Ascending aorta (tissue), 2 donors: ENCODE results near the gene PUM1. TPM values are rescaled to one million over a fixed set of nuclear protein-coding genes. Genes with fewer than 3 reads are reported as not detected.

Experiments
- DNase-seq, 2 donors: peaks; one replicate each; pipeline ENCODE4 v3.0.0-alpha.2; 2019; ENCODE audit warnings: low spot score in 2 of 2
- H3K27ac ChIP-seq, 2 donors: fragments of 200-600 bp; sonication (generic); one replicate each; pipeline ENCODE4 v1.5.1; 2016 to 2017; ENCODE audit warnings: mild to moderate bottlenecking in 1 of 2
- H3K27me3 ChIP-seq: fragments of 200-600 bp; sonication (generic); one replicate; pipeline ENCODE4 v1.5.1; 2017
- H3K36me3 ChIP-seq, 2 donors: fragments of 200-600 bp; sonication (generic); one replicate each; pipeline ENCODE4 v1.5.1; 2016
- H3K4me1 ChIP-seq, 2 donors: fragments of 200-600 bp; sonication (generic); one replicate each; pipeline ENCODE4 v1.5.1; 2016 to 2017; ENCODE audit warnings: mild to moderate bottlenecking in 1 of 2
- H3K4me3 ChIP-seq, 2 donors: fragments of 200-600 bp; sonication (generic); one replicate each; pipeline ENCODE4 v1.5.1; 2016 to 2017; ENCODE audit warnings: mild to moderate bottlenecking in 1 of 2
- H3K9me3 ChIP-seq, 2 donors: fragments of 200-600 bp; sonication (generic); one replicate each; pipeline ENCODE4 v1.5.1; 2016
- intact Hi-C: fragments of 100-400 bp; cut with DNase I; formaldehyde crosslinking; loops from one replicate; pipeline ENCODE4 v1.15.1; 2023
- total RNA-seq: library from RNA; depleted of rRNA; stranded (reverse); fragments of >200 nt; gene quantifications from one replicate; pipeline ENCODE4 v1.1.0, GENCODE V29; 2016
- TF ChIP-seq, protein P1 (sequence below), 3 experiments: fragments of 200-600 bp in 2 of 3; fragments of 450-650 bp in 1 of 3; sonication (generic) in 2 of 3; IDR thresholded peaks; one replicate each; pipeline ENCODE4 v1.5.1; 2016 to 2019; ENCODE audit warnings: antibody characterized with exemption in 3 of 3, mild to moderate bottlenecking in 1 of 3, moderate library complexity in 1 of 3

Gene PUM1
- total RNA-seq, 1 donor from 2014 or later, result 52.3 TPM

GRCh38 chr1:30904191-30904961, 161.1 kb downstream of the PUM1 start:
- Histone ChIP-seq H3K27ac (peak overlapping the region; percentile 87 to 93), H3K9me3 (no peaks in the 10 kb centered on the region), H3K36me3 (no peaks in the 10 kb centered on the region), H3K27me3 (no peaks in the 10 kb centered on the region), H3K4me3 (no peak overlapping the region), H3K4me1 (peaks cover 19 to 40% of the 10 kb centered on the region in 2 donors)
- TF ChIP-seq, protein P1, sequence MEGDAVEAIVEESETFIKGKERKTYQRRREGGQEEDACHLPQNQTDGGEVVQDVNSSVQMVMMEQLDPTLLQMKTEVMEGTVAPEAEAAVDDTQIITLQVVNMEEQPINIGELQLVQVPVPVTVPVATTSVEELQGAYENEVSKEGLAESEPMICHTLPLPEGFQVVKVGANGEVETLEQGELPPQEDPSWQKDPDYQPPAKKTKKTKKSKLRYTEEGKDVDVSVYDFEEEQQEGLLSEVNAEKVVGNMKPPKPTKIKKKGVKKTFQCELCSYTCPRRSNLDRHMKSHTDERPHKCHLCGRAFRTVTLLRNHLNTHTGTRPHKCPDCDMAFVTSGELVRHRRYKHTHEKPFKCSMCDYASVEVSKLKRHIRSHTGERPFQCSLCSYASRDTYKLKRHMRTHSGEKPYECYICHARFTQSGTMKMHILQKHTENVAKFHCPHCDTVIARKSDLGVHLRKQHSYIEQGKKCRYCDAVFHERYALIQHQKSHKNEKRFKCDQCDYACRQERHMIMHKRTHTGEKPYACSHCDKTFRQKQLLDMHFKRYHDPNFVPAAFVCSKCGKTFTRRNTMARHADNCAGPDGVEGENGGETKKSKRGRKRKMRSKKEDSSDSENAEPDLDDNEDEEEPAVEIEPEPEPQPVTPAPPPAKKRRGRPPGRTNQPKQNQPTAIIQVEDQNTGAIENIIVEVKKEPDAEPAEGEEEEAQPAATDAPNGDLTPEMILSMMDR (IDR thresholded peaks at IDR 0.05), result no peak
- intact Hi-C loops, result no loop called here
- DNase-seq, result no peak

DNA sequence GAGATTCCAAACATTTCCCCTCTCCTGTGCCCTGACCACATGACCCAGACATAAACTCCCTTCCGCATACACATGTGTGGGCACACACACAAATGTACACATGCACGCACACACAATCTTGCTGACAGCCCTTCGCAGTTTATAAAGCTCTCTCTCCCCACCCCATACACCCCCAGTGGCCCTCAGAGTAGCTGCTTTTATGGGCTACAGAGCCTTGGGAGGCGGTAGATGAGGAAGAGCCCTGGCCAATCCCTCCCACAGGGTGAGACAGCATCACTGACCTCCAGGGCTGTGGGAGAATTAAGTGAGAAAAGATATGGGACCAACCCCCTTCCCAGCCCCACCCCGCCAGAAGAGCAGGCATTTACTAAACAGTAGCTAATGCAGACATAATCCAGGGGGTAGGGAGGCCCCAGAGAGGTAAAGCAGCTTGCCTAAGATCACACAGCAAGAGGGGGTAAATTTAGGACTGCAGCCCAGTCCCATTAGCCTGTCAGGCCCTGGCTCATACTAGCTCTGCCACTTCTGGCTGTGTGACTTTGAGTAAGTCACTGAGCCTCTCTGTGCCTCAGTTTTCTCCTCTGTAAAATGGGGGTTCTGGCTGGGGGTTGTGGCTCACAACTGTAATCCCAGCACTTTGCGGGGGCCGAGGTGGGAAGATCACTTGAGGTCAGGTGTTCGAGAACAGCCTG, 162.0 kb downstream of the PUM1 start:
- DNase-seq, result no peak
- Histone ChIP-seq H3K9me3 (no peaks in the 10 kb centered on the region), H3K27me3 (no peaks in the 10 kb centered on the region), H3K27ac (peak overlapping the region; percentile 87 to 93), H3K4me1 (peaks cover 17 to 34% of the 10 kb centered on the region in 2 donors), H3K4me3 (no peak overlapping the region), H3K36me3 (no peaks in the 10 kb centered on the region)
- intact Hi-C loops, result no loop called here
- TF ChIP-seq, protein P1 (IDR thresholded peaks at IDR 0.05), result no peak

GRCh38 chr1:30902593-30903290, 162.8 kb downstream of the PUM1 start:
- no peak for DNase-seq
- TF ChIP-seq, protein P1 (IDR thresholded peaks at IDR 0.05), result no peak
- Histone ChIP-seq H3K36me3 (no peaks in the 10 kb centered on the region), H3K9me3 (no peaks in the 10 kb centered on the region), H3K27me3 (no peaks in the 10 kb centered on the region), H3K4me1 (peaks cover 17 to 34% of the 10 kb centered on the region in 2 donors), H3K4me3 (peak overlapping the region in 1 of 2 donors; percentile 24), H3K27ac (peak overlapping the region; percentile 87 to 93)
- intact Hi-C loops, result no loop called here

- peak overlapping the region; percentile 87 to 93 for H3K27ac ChIP-seq
- intact Hi-C loops, result no loop called here
- TF ChIP-seq, protein P1 (IDR thresholded peaks at IDR 0.05), result no peak
- no peaks in the 10 kb centered on the region for H3K9me3 ChIP-seq
- H3K4me3 ChIP-seq, result peak overlapping the region in 1 of 2 donors; percentile 24
- H3K4me1 ChIP-seq, result peaks cover 16 to 29% of the 10 kb centered on the region in 2 donors
- DNase-seq, result no peak
- no peaks in the 10 kb centered on the region for H3K27me3 ChIP-seq
- H3K36me3 ChIP-seq, result no peaks in the 10 kb centered on the region
Observed at GRCh38 chr1:30901798-30902581, 163.5 kb downstream of the PUM1 start.

- Histone ChIP-seq H3K9me3 (no peaks in the 10 kb centered on the region), H3K27me3 (no peaks in the 10 kb centered on the region), H3K4me3 (no peak overlapping the region), H3K36me3 (no peaks in the 10 kb centered on the region), H3K4me1 (peaks cover 14 to 30% of the 10 kb centered on the region in 2 donors), H3K27ac (peak overlapping the region; percentile 87 to 93)
- TF ChIP-seq, protein P1 (IDR thresholded peaks at IDR 0.05), result no peak
- intact Hi-C loops, result no loop called here
- DNase-seq, result no peak
Observed at GRCh38 chr1:30900931-30901560, 164.5 kb downstream of the PUM1 start.
